GM23338 (cell line): ENCODE results near the gene SFRP2. TPM values are rescaled to one million over a fixed set of nuclear protein-coding genes. Genes with fewer than 3 reads are reported as not detected.

Experiments
- ATAC-seq: fragments of 200-7000 bp; cut with Tn5 transposase; 3 replicates; pipeline ENCODE4 v1.9.1; 2020
- DNase-seq: peaks from one replicate; pipeline ENCODE4 v3.0.0-alpha.2; 2015; ENCODE audit warnings: low spot score
- H2AFZ ChIP-seq: fragments of 200-600 bp; sonication (generic); 2 replicates; pipeline ENCODE4 v1.8.0; 2016; ENCODE audit warnings: antibody characterized with exemption, mild to moderate bottlenecking, moderate library complexity
- H3F3A ChIP-seq: fragments of 200-600 bp; sonication (generic); replicated peaks from 2 replicates; pipeline ENCODE4 v1.8.0; 2017; ENCODE audit warnings: antibody characterized with exemption, mixed run types, low read depth
- H3K27ac ChIP-seq: fragments of 200-600 bp; sonication (generic); 2 replicates; pipeline ENCODE4 v1.6.1; 2016; ENCODE audit warnings: low read depth
- H3K27me3 ChIP-seq: fragments of 200-600 bp; sonication (generic); 2 replicates; pipeline ENCODE4 v1.8.0; 2016; ENCODE audit warnings: mild to moderate bottlenecking, mixed run types, moderate library complexity; ENCODE audit not compliant: insufficient read depth
- H3K36me3 ChIP-seq: fragments of 200-600 bp; sonication (generic); 2 replicates; pipeline ENCODE4 v1.8.0; 2016; ENCODE audit warnings: mild to moderate bottlenecking; ENCODE audit not compliant: insufficient read depth
- H3K4me1 ChIP-seq: fragments of 200-600 bp; sonication (generic); 2 replicates; pipeline ENCODE4 v1.8.0; 2016; ENCODE audit warnings: mild to moderate bottlenecking, moderate library complexity; ENCODE audit not compliant: insufficient read depth
- H3K4me2 ChIP-seq: fragments of 200-600 bp; sonication (generic); 2 replicates; pipeline ENCODE4 v1.7.1; 2017; ENCODE audit warnings: mixed run types
- H3K4me3 ChIP-seq: fragments of 200-600 bp; sonication (generic); 2 replicates; pipeline ENCODE4 v1.6.1; 2016; ENCODE audit warnings: mixed run types
- H3K79me2 ChIP-seq: fragments of 200-600 bp; sonication (generic); replicated peaks from 2 replicates; pipeline ENCODE4 v1.8.0; 2017; ENCODE audit warnings: mild to moderate bottlenecking; ENCODE audit not compliant: insufficient read depth
- H3K9me2 ChIP-seq: fragments of 200-600 bp; sonication (generic); 2 replicates; pipeline ENCODE4 v1.8.0; 2017; ENCODE audit not compliant: insufficient read depth
- H4K20me1 ChIP-seq: fragments of 200-600 bp; sonication (generic); replicated peaks from 2 replicates; pipeline ENCODE4 v1.8.0; 2017; ENCODE audit warnings: mild to moderate bottlenecking; ENCODE audit not compliant: insufficient read depth
- H3K27ac Mint-ChIP-seq: 2 replicates; pipeline ENCODE4 v1.8.0; 2020; ENCODE audit warnings: inconsistent platforms, mild to moderate bottlenecking, moderate library complexity, mixed read lengths
- H3K27me3 Mint-ChIP-seq: 3 replicates; pipeline ENCODE4 v1.8.0; 2022; ENCODE audit warnings: low read depth, mild to moderate bottlenecking, moderate library complexity, mixed read lengths, inconsistent platforms; ENCODE audit not compliant: insufficient read depth, poor library complexity
- H3K36me3 Mint-ChIP-seq: 3 replicates; pipeline ENCODE4 v1.8.0; 2021; ENCODE audit warnings: low read depth, mild to moderate bottlenecking, inconsistent platforms, moderate library complexity, mixed read lengths
- H3K4me1 Mint-ChIP-seq: 3 replicates; pipeline ENCODE4 v1.8.0; 2020; ENCODE audit warnings: mild to moderate bottlenecking, inconsistent platforms, mixed read lengths
- H3K4me3 Mint-ChIP-seq: 3 replicates; pipeline ENCODE4 v1.8.0; 2021; ENCODE audit warnings: moderate library complexity, mild to moderate bottlenecking, inconsistent platforms, mixed read lengths
- H3K9me3 Mint-ChIP-seq: 3 replicates; pipeline ENCODE4 v1.8.0; 2020; ENCODE audit warnings: moderate library complexity, mild to moderate bottlenecking, inconsistent platforms, mixed read lengths
- CREB1 ChIP-seq: fragments of 250-450 bp; sonication (Bioruptor Pico); IDR thresholded peaks from 2 replicates; pipeline ENCODE4 v1.5.0; 2020; ENCODE audit warnings: low read depth, mild to moderate bottlenecking, moderate library complexity
- ETS1 ChIP-seq: IDR thresholded peaks from 2 replicates; pipeline ENCODE4 v1.6.1; 2016; ENCODE audit warnings: antibody characterized with exemption
- EZH2phosphoT487 ChIP-seq: fragments of 200-600 bp; sonication (generic); IDR thresholded peaks from one replicate; pipeline ENCODE4 v1.8.1; 2018; ENCODE audit warnings: antibody characterized with exemption; ENCODE audit not compliant: unreplicated experiment
- JUNB ChIP-seq: IDR thresholded peaks from one replicate; pipeline ENCODE4 v1.6.1; 2016; ENCODE audit warnings: antibody characterized with exemption; ENCODE audit not compliant: unreplicated experiment
- NANOG ChIP-seq: IDR thresholded peaks from 2 replicates; pipeline ENCODE4 v1.6.1; 2016; ENCODE audit warnings: antibody characterized with exemption, borderline replicate concordance
- REST ChIP-seq: IDR thresholded peaks from one replicate; pipeline ENCODE4 v1.6.1; 2018; ENCODE audit warnings: antibody characterized with exemption; ENCODE audit not compliant: unreplicated experiment
- ZNF331 ChIP-seq: fragments of 250-450 bp; sonication (Bioruptor Pico); IDR thresholded peaks from 2 replicates; pipeline ENCODE4 v1.5.0; 2020; ENCODE audit warnings: low read depth, mild to moderate bottlenecking, moderate library complexity
- ZNF462 ChIP-seq: fragments of 250-450 bp; sonication (Bioruptor Pico); IDR thresholded peaks from 2 replicates; pipeline ENCODE4 v1.5.0; 2020; ENCODE audit warnings: mild to moderate bottlenecking, moderate library complexity
- polyA plus RNA-seq: library from polyadenylated mRNA; unstranded; fragments of >200 nt; fragmentation: Nextera tagmentation; extraction: Ambion mirVana; gene quantifications from 2 replicates; pipeline ENCODE4 v1.2.1, GENCODE V29; 2016
- total RNA-seq: library from RNA; depleted of rRNA; stranded (reverse); fragments of >200 nt; shearing (Covaris generic); gene quantifications from 2 replicates; pipeline ENCODE4 v1.2.3, GENCODE V29; 2014

The SFRP2 gene
- total and polyA plus RNA-seq, 2 experiments from 2014 or later = 219 to 286 TPM

DNA sequence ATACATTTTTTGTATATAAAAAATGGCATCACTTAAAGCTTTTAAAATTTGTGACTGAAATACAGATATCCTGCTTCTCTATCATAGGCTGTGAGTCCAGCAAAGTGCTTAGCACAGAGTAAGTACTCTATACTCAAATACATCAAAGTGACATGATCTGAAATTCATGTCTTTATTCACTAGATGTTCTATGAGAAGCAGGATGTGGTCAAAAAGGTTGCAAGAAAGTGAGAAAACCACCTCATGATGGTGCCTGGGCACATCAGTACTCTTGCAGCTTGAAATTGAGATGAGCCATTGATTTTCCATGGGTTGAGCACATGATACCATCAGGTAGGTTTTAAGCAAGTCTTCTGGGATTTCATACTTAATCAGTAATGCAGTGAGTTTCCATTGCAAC is 20.4 kb upstream of the SFRP2 start:
- Histone ChIP-seq H3F3A (no peaks in the 10 kb centered on the region), H3K79me2 (no peaks in the 10 kb centered on the region), H3K27me3 (no peaks in the 10 kb centered on the region), H2AFZ (no peak overlapping the region), H3K9me2 (no peaks in the 10 kb centered on the region), H3K4me2 (no peak overlapping the region), H3K4me1 (peaks cover 5% of the 10 kb centered on the region), H3K27ac (no peak overlapping the region), H4K20me1 (no peaks in the 10 kb centered on the region), H3K4me3 (no peak overlapping the region), H3K36me3 (no peaks in the 10 kb centered on the region)
- no peak overlapping the region for H3K4me3 Mint-ChIP-seq
- no peaks in the 10 kb centered on the region for H3K27me3 Mint-ChIP-seq
- H3K9me3 Mint-ChIP-seq = peaks cover 6% of the 10 kb centered on the region; the same call in 2 of the 3 replicates
- ATAC-seq (no peak), DNase-seq (no peak)
- peaks cover 2% of the 10 kb centered on the region; the same call in 2 of the 3 replicates for H3K36me3 Mint-ChIP-seq
- TF ChIP-seq ETS1 (no peak), NANOG (no peak), ZNF331 (CRISPR knock-in tag) (no peak), JUNB (no peak), CREB1 (CRISPR knock-in tag) (no peak)
- H3K27ac Mint-ChIP-seq = no peak overlapping the region
- peaks cover 5% of the 10 kb centered on the region; the same call in 2 of the 3 replicates for H3K4me1 Mint-ChIP-seq

GRCh38 chr4:153808175-153808574 is 19.3 kb upstream of the SFRP2 start:
- TF ChIP-seq EZH2phosphoT487 (no peak), NANOG (no peak), ZNF462 (CRISPR knock-in tag) (no peak), REST (no peak), CREB1 (CRISPR knock-in tag) (no peak)
- Histone ChIP-seq H3K4me2 (no peak overlapping the region), H3K36me3 (no peaks in the 10 kb centered on the region), H4K20me1 (no peaks in the 10 kb centered on the region), H3K4me3 (no peak overlapping the region), H3K9me2 (no peaks in the 10 kb centered on the region), H3K79me2 (no peaks in the 10 kb centered on the region), H3K27ac (no peak overlapping the region), H3K27me3 (no peaks in the 10 kb centered on the region), H2AFZ (no peak overlapping the region), H3K4me1 (peaks cover 4% of the 10 kb centered on the region), H3F3A (no peaks in the 10 kb centered on the region)
- Mint-ChIP-seq H3K4me1 (peaks cover 5% of the 10 kb centered on the region; the same call in 2 of the 3 replicates), H3K9me3 (peaks cover 6% of the 10 kb centered on the region; the same call in 2 of the 3 replicates), H3K27me3 (no peaks in the 10 kb centered on the region), H3K4me3 (no peak overlapping the region), H3K36me3 (peaks cover 2% of the 10 kb centered on the region; the same call in 2 of the 3 replicates), H3K27ac (no peak overlapping the region)
- DNase-seq (no peak), ATAC-seq (no peak)
